ENCODE results near the gene RHBDD1. TPM values are rescaled to one million over a fixed set of nuclear protein-coding genes. Genes with fewer than 3 reads are reported as not detected.

The RHBDD1 gene
- total RNA-seq, 1 experiment from 2014 or later: 74.9 TPM

GRCh38 chr2:226792155-226792881, 43.5 kb upstream of the RHBDD1 start:
- Histone ChIP-seq H3K4me3 (ENCODE audit: low read length) (peak overlapping the region; percentile 76), H3K9me3 (ENCODE audit: low read length) (no peaks in the 10 kb centered on the region), H3K27ac (ENCODE audit: low read length) (peak overlapping the region; percentile 34; the same call in 1 of the 2 replicates), H3K4me2 (ENCODE audit: low read depth, low read length, poor library complexity, severe bottlenecking) (peak overlapping the region; percentile 99), H3K4me1 (ENCODE audit: low read length) (peaks cover 34% of the 10 kb centered on the region), H3K9me2 (replicated peaks; ENCODE audit: insufficient read depth, low read length) (no peaks in the 10 kb centered on the region), H3K27me3 (ENCODE audit: low read length) (no peaks in the 10 kb centered on the region), H3K36me3 (ENCODE audit: insufficient read depth, low read length) (no peaks in the 10 kb centered on the region), H4K20me1 (ENCODE audit: insufficient read depth, low read depth, low read length) (no peaks in the 10 kb centered on the region), H2AFZ (ENCODE audit: low read length) (peak overlapping the region; percentile 90; the same call in 1 of the 2 replicates), H3K9ac (ENCODE audit: low read length) (peak overlapping the region; percentile 88), H3K79me2 (ENCODE audit: low read length) (no peaks in the 10 kb centered on the region)
- peak; percentile 46 for DNase-seq

- no peaks in the 10 kb centered on the region for H3K36me3 ChIP-seq (ENCODE audit: insufficient read depth, low read length)
- peaks cover 41% of the 10 kb centered on the region for H3K4me1 ChIP-seq (ENCODE audit: low read length)
- H3K4me3 ChIP-seq (ENCODE audit: low read length): 0 out of 2 replicates have a peak overlapping the region, but pooled peaks have one; percentile 12
- H3K79me2 ChIP-seq (ENCODE audit: low read length): no peaks in the 10 kb centered on the region
- DNase-seq: no peak
- no peaks in the 10 kb centered on the region for H3K9me3 ChIP-seq (ENCODE audit: low read length)
- no peak overlapping the region for H2AFZ ChIP-seq (ENCODE audit: low read length)
- H3K27me3 ChIP-seq (ENCODE audit: low read length): no peaks in the 10 kb centered on the region
- peak overlapping the region; percentile 15; the same call in 1 of the 2 replicates for H3K9ac ChIP-seq (ENCODE audit: low read length)
- H3K27ac ChIP-seq (ENCODE audit: low read length): no peak overlapping the region
- no peaks in the 10 kb centered on the region for H3K9me2 ChIP-seq (replicated peaks; ENCODE audit: insufficient read depth, low read length)
- peak overlapping the region; percentile 99 for H3K4me2 ChIP-seq (ENCODE audit: low read depth, low read length, poor library complexity, severe bottlenecking)
- H4K20me1 ChIP-seq (ENCODE audit: insufficient read depth, low read depth, low read length): peaks cover 4% of the 10 kb centered on the region; the same call in 1 of the 2 replicates
Observed at GRCh38 chr2:226793646-226794045, 42.2 kb upstream of the RHBDD1 start.

- Histone ChIP-seq H3K9ac (ENCODE audit: low read length) (no peak overlapping the region), H3K27me3 (ENCODE audit: low read length) (no peaks in the 10 kb centered on the region), H3K4me1 (ENCODE audit: low read length) (peaks cover 45% of the 10 kb centered on the region), H3K4me2 (ENCODE audit: low read depth, low read length, poor library complexity, severe bottlenecking) (peak overlapping the region; percentile 99), H4K20me1 (ENCODE audit: insufficient read depth, low read depth, low read length) (peaks cover 4% of the 10 kb centered on the region; the same call in 1 of the 2 replicates), H2AFZ (ENCODE audit: low read length) (no peak overlapping the region), H3K27ac (ENCODE audit: low read length) (no peak overlapping the region), H3K9me3 (ENCODE audit: low read length) (no peaks in the 10 kb centered on the region), H3K79me2 (ENCODE audit: low read length) (no peaks in the 10 kb centered on the region), H3K9me2 (replicated peaks; ENCODE audit: insufficient read depth, low read length) (no peaks in the 10 kb centered on the region), H3K36me3 (ENCODE audit: insufficient read depth, low read length) (no peaks in the 10 kb centered on the region), H3K4me3 (ENCODE audit: low read length) (no peak overlapping the region)
- DNase-seq: no peak
Observed at GRCh38 chr2:226794196-226794661, 41.6 kb upstream of the RHBDD1 start.

- no peak overlapping the region for H3K4me2 ChIP-seq (ENCODE audit: low read depth, low read length, poor library complexity, severe bottlenecking)
- no peak for DNase-seq
- peaks cover 4% of the 10 kb centered on the region; the same call in 1 of the 2 replicates for H4K20me1 ChIP-seq (ENCODE audit: insufficient read depth, low read depth, low read length)
- no peaks in the 10 kb centered on the region for H3K27me3 ChIP-seq (ENCODE audit: low read length)
- no peaks in the 10 kb centered on the region for H3K79me2 ChIP-seq (ENCODE audit: low read length)
- H3K4me1 ChIP-seq (ENCODE audit: low read length): peaks cover 45% of the 10 kb centered on the region
- H2AFZ ChIP-seq (ENCODE audit: low read length): no peak overlapping the region
- no peak overlapping the region for H3K9ac ChIP-seq (ENCODE audit: low read length)
- H3K36me3 ChIP-seq (ENCODE audit: insufficient read depth, low read length): no peaks in the 10 kb centered on the region
- no peaks in the 10 kb centered on the region for H3K9me2 ChIP-seq (replicated peaks; ENCODE audit: insufficient read depth, low read length)
- no peaks in the 10 kb centered on the region for H3K9me3 ChIP-seq (ENCODE audit: low read length)
- H3K27ac ChIP-seq (ENCODE audit: low read length): no peak overlapping the region
- no peak overlapping the region for H3K4me3 ChIP-seq (ENCODE audit: low read length)
Observed at GRCh38 chr2:226794751-226795171, 41.1 kb upstream of the RHBDD1 start.

GRCh38 chr2:226795281-226796011, 40.4 kb upstream of the RHBDD1 start:
- Histone ChIP-seq H3K9me3 (ENCODE audit: low read length) (no peaks in the 10 kb centered on the region), H3K79me2 (ENCODE audit: low read length) (no peaks in the 10 kb centered on the region), H3K9ac (ENCODE audit: low read length) (no peak overlapping the region), H3K9me2 (replicated peaks; ENCODE audit: insufficient read depth, low read length) (no peaks in the 10 kb centered on the region), H3K4me2 (ENCODE audit: low read depth, low read length, poor library complexity, severe bottlenecking) (no peak overlapping the region), H3K27me3 (ENCODE audit: low read length) (no peaks in the 10 kb centered on the region), H3K4me3 (ENCODE audit: low read length) (no peak overlapping the region), H2AFZ (ENCODE audit: low read length) (no peak overlapping the region), H3K36me3 (ENCODE audit: insufficient read depth, low read length) (no peaks in the 10 kb centered on the region), H3K27ac (ENCODE audit: low read length) (no peak overlapping the region), H3K4me1 (ENCODE audit: low read length) (peaks cover 50% of the 10 kb centered on the region), H4K20me1 (ENCODE audit: insufficient read depth, low read depth, low read length) (peaks cover 4% of the 10 kb centered on the region; the same call in 1 of the 2 replicates)
- DNase-seq: no peak

- H3K36me3 ChIP-seq (ENCODE audit: insufficient read depth, low read length): no peaks in the 10 kb centered on the region
- H3K9me3 ChIP-seq (ENCODE audit: low read length): no peaks in the 10 kb centered on the region
- no peaks in the 10 kb centered on the region for H3K27me3 ChIP-seq (ENCODE audit: low read length)
- H3K9ac ChIP-seq (ENCODE audit: low read length): no peak overlapping the region
- no peak overlapping the region for H3K27ac ChIP-seq (ENCODE audit: low read length)
- no peak overlapping the region for H3K4me3 ChIP-seq (ENCODE audit: low read length)
- H3K79me2 ChIP-seq (ENCODE audit: low read length): no peaks in the 10 kb centered on the region
- H3K9me2 ChIP-seq (replicated peaks; ENCODE audit: insufficient read depth, low read length): no peaks in the 10 kb centered on the region
- no peak overlapping the region for H2AFZ ChIP-seq (ENCODE audit: low read length)
- no peak for DNase-seq
- H4K20me1 ChIP-seq (ENCODE audit: insufficient read depth, low read depth, low read length): peaks cover 4% of the 10 kb centered on the region; the same call in 1 of the 2 replicates
- H3K4me2 ChIP-seq (ENCODE audit: low read depth, low read length, poor library complexity, severe bottlenecking): no peak overlapping the region
- peaks cover 50% of the 10 kb centered on the region for H3K4me1 ChIP-seq (ENCODE audit: low read length)
Observed at GRCh38 chr2:226796012-226796839, 39.6 kb upstream of the RHBDD1 start.

- no peaks in the 10 kb centered on the region for H3K27me3 ChIP-seq (ENCODE audit: low read length)
- no peak overlapping the region for H3K4me3 ChIP-seq (ENCODE audit: low read length)
- no peaks in the 10 kb centered on the region for H3K79me2 ChIP-seq (ENCODE audit: low read length)
- no peaks in the 10 kb centered on the region for H3K9me2 ChIP-seq (replicated peaks; ENCODE audit: insufficient read depth, low read length)
- no peaks in the 10 kb centered on the region for H3K9me3 ChIP-seq (ENCODE audit: low read length)
- H4K20me1 ChIP-seq (ENCODE audit: insufficient read depth, low read depth, low read length): peaks cover 4% of the 10 kb centered on the region; the same call in 1 of the 2 replicates
- H2AFZ ChIP-seq (ENCODE audit: low read length): no peak overlapping the region
- no peak overlapping the region for H3K9ac ChIP-seq (ENCODE audit: low read length)
- H3K4me1 ChIP-seq (ENCODE audit: low read length): peaks cover 53% of the 10 kb centered on the region
- peak; percentile 50 for DNase-seq
- H3K4me2 ChIP-seq (ENCODE audit: low read depth, low read length, poor library complexity, severe bottlenecking): no peak overlapping the region
- H3K36me3 ChIP-seq (ENCODE audit: insufficient read depth, low read length): no peaks in the 10 kb centered on the region
- H3K27ac ChIP-seq (ENCODE audit: low read length): no peak overlapping the region
Observed at GRCh38 chr2:226796840-226797288, 39.0 kb upstream of the RHBDD1 start.
